OCI-LY1 (cell line): ENCODE data around the gene MDM4.

ENCODE experiments used
- H2AFZ ChIP-seq: fragments of 200-600 bp; sonication (generic), shearing (Covaris generic); 2 replicates; pipeline ENCODE4 v1.6.0; 2014; ENCODE audit warnings: antibody characterized with exemption, mild to moderate bottlenecking, low read length
- H3F3A ChIP-seq: fragments of 200-600 bp; sonication (generic), shearing (Covaris generic); 2 replicates; pipeline ENCODE4 v1.6.0; 2014; ENCODE audit warnings: mild to moderate bottlenecking, antibody characterized with exemption, low read length, moderate library complexity; ENCODE audit not compliant: insufficient read depth
- H3K27ac ChIP-seq: fragments of 200-600 bp; sonication (generic); 2 replicates; pipeline ENCODE4 v1.5.1; 2014; ENCODE audit warnings: low read length, mixed run types, mild to moderate bottlenecking, low read depth; ENCODE audit not compliant: poor library complexity, severe bottlenecking
- H3K27me3 ChIP-seq: fragments of 200-600 bp; sonication (generic); 2 replicates; pipeline ENCODE4 v1.6.0; 2014; ENCODE audit warnings: antibody characterized with exemption, mild to moderate bottlenecking, low read length, moderate library complexity; ENCODE audit not compliant: insufficient read depth
- H3K36me3 ChIP-seq: fragments of 200-600 bp; sonication (generic); 2 replicates; pipeline ENCODE4 v1.6.1; 2014; ENCODE audit warnings: mild to moderate bottlenecking, antibody characterized with exemption, low read length, moderate library complexity, mixed read lengths; ENCODE audit not compliant: insufficient read depth
- H3K4me1 ChIP-seq: fragments of 200-600 bp; sonication (generic); 2 replicates; pipeline ENCODE4 v1.5.1; 2014; ENCODE audit warnings: mild to moderate bottlenecking, low read length, moderate library complexity; ENCODE audit not compliant: insufficient read depth, severe bottlenecking
- H3K4me2 ChIP-seq: fragments of 200-600 bp; sonication (generic), shearing (Covaris generic); 2 replicates; pipeline ENCODE4 v1.6.1; 2014; ENCODE audit warnings: low read length
- H3K4me3 ChIP-seq: fragments of 200-600 bp; sonication (generic); 2 replicates; pipeline ENCODE4 v1.5.1; 2014; ENCODE audit warnings: low read length, low read depth, mild to moderate bottlenecking, mixed read lengths; ENCODE audit not compliant: poor library complexity, severe bottlenecking
- H3K79me2 ChIP-seq: fragments of 200-600 bp; shearing (Covaris generic); 2 replicates; pipeline ENCODE4 v1.6.1; 2016; ENCODE audit warnings: mixed run types, low read length, mixed read lengths; ENCODE audit not compliant: insufficient read depth
- H3K9ac ChIP-seq: fragments of 200-600 bp; sonication (generic), shearing (Covaris generic); 2 replicates; pipeline ENCODE4 v1.6.1; 2014; ENCODE audit warnings: mild to moderate bottlenecking, low read length, mixed read lengths
- H3K9me2 ChIP-seq: fragments of 200-600 bp; sonication (generic), shearing (Covaris generic); 2 replicates; pipeline ENCODE4 v1.6.1; 2014; ENCODE audit warnings: low read depth, mild to moderate bottlenecking, low read length, mixed read lengths
- H3K9me3 ChIP-seq: fragments of 200-600 bp; shearing (Covaris generic); 2 replicates; pipeline ENCODE4 v1.6.1; 2014; ENCODE audit warnings: low read length, mixed read lengths
- H4K20me1 ChIP-seq: fragments of 200-600 bp; sonication (generic), shearing (Covaris generic); 2 replicates; pipeline ENCODE4 v1.6.0; 2016; ENCODE audit warnings: mild to moderate bottlenecking, low read length; ENCODE audit not compliant: insufficient read depth
- CTCF ChIP-seq: fragments of 200-600 bp; sonication (generic), shearing (Covaris generic); IDR thresholded peaks from 2 replicates; pipeline ENCODE4 v1.5.1; 2017; ENCODE audit warnings: mild to moderate bottlenecking, antibody characterized with exemption, low read length, moderate library complexity, mixed read lengths
- EZH2 ChIP-seq: fragments of 200-600 bp; sonication (generic), shearing (Covaris generic); IDR thresholded peaks from 2 replicates; pipeline ENCODE4 v1.8.0; 2017; ENCODE audit warnings: borderline replicate concordance, mixed run types, mild to moderate bottlenecking, antibody characterized with exemption, low read length, moderate library complexity, mixed read lengths

MDM4 gene

GRCh38 chr1:204549313-204549712 lies 33.1 kb downstream of the MDM4 start:
- Histone ChIP-seq H3K9ac (no peak overlapping the region), H3K4me2 (no peak overlapping the region), H4K20me1 (no peaks in the 10 kb centered on the region), H3K4me3 (no peak overlapping the region), H3F3A (no peaks in the 10 kb centered on the region; the same call in 1 of the 2 replicates), H3K4me1 (no peaks in the 10 kb centered on the region), H3K36me3 (peaks cover 95% of the 10 kb centered on the region), H3K27ac (no peak overlapping the region), H3K9me3 (no peaks in the 10 kb centered on the region), H2AFZ (no peak overlapping the region), H3K27me3 (no peaks in the 10 kb centered on the region), H3K79me2 (no peaks in the 10 kb centered on the region; the same call in 1 of the 2 replicates), H3K9me2 (no peaks in the 10 kb centered on the region)
- TF ChIP-seq CTCF = no peak
- TF ChIP-seq EZH2 = no peak

GRCh38 chr1:204550926-204551325 lies 34.7 kb downstream of the MDM4 start:
- no peaks in the 10 kb centered on the region for H3K9me3 ChIP-seq
- H3K9ac ChIP-seq = no peak overlapping the region
- no peak overlapping the region for H3K27ac ChIP-seq
- H3K4me3 ChIP-seq = no peak overlapping the region
- no peaks in the 10 kb centered on the region; the same call in 1 of the 2 replicates for H3F3A ChIP-seq
- no peaks in the 10 kb centered on the region for H3K9me2 ChIP-seq
- no peak overlapping the region for H3K4me2 ChIP-seq
- H3K36me3 ChIP-seq = peaks cover 87% of the 10 kb centered on the region
- no peak overlapping the region for H2AFZ ChIP-seq
- TF ChIP-seq CTCF (no peak), EZH2 (no peak)
- H3K79me2 ChIP-seq = no peaks in the 10 kb centered on the region; the same call in 1 of the 2 replicates
- H3K4me1 ChIP-seq = no peaks in the 10 kb centered on the region
- no peaks in the 10 kb centered on the region for H4K20me1 ChIP-seq
- no peaks in the 10 kb centered on the region for H3K27me3 ChIP-seq

- Histone ChIP-seq H2AFZ (no peak overlapping the region), H3K36me3 (peaks cover 65% of the 10 kb centered on the region)
- TF ChIP-seq CTCF = no peak
- no peak for TF ChIP-seq EZH2
Measured at GRCh38 chr1:204556458-204557052, 40.3 kb downstream of the MDM4 start.

More at GRCh38 chr1:204556458-204557052, 40.3 kb downstream of the MDM4 start:
- no peaks in the 10 kb centered on the region for H3K9me3 ChIP-seq
- H3K27me3 ChIP-seq = no peaks in the 10 kb centered on the region
- peak overlapping the region; percentile 45 for H3K27ac ChIP-seq
- H3K9ac ChIP-seq = no peak overlapping the region
- H3K9me2 ChIP-seq = no peaks in the 10 kb centered on the region
- H4K20me1 ChIP-seq = no peaks in the 10 kb centered on the region
- H3F3A ChIP-seq = no peaks in the 10 kb centered on the region
- H3K4me1 ChIP-seq = peaks cover 40% of the 10 kb centered on the region
- no peaks in the 10 kb centered on the region; the same call in 1 of the 2 replicates for H3K79me2 ChIP-seq
- no peak overlapping the region for H3K4me3 ChIP-seq
- no peak overlapping the region for H3K4me2 ChIP-seq
